PFSK-1 (cell line): Measurements from ENCODE around the gene CYP26B1.

Experiments used
- FOXP2 ChIP-seq: optimal IDR thresholded peaks from 2 replicates; pipeline ENCODE3; 2011; ENCODE audit warnings: borderline replicate concordance, control low read depth, inconsistent platforms; ENCODE audit not compliant: insufficient read depth; ENCODE audit errors: extremely low read length, extremely low read depth
- POLR2AphosphoS5 ChIP-seq: IDR thresholded peaks from 2 replicates; pipeline ENCODE4 v1.6.1; 2012; ENCODE audit warnings: low read depth, mild to moderate bottlenecking, control low read depth, low read length, moderate library complexity
- REST ChIP-seq, 2 experiments: IDR thresholded peaks; 2 replicates each; pipeline versions ENCODE4 v1.6.1 to v1.8.0; 2011 to 2012; ENCODE audit warnings: low read depth in 2 of 2, low read length in 2 of 2, control low read depth in 1 of 2, inconsistent platforms in 1 of 2, mild to moderate bottlenecking in 1 of 2, moderate library complexity in 1 of 2; ENCODE audit not compliant: insufficient read depth in 1 of 2
- SIN3A ChIP-seq: IDR thresholded peaks from 2 replicates; pipeline ENCODE4 v1.6.1; 2012; ENCODE audit warnings: mild to moderate bottlenecking, low read length, moderate library complexity, borderline replicate concordance; ENCODE audit not compliant: insufficient read depth
- TAF1 ChIP-seq: IDR thresholded peaks from 2 replicates; pipeline ENCODE4 v1.6.1; 2012; ENCODE audit warnings: low read length, control low read depth, borderline replicate concordance; ENCODE audit not compliant: insufficient read depth

CYP26B1 gene

GRCh38 chr2:72095364-72095763, 52.3 kb downstream of the CYP26B1 start:
- TF ChIP-seq POLR2AphosphoS5 (no peak), REST (IDR thresholded peaks at IDR 0.05; ENCODE audit: insufficient read depth in 1 of 2, low read depth in 2 of 2, low read length in 2 of 2) (no peak), FOXP2 (no peak), SIN3A (no peak), TAF1 (no peak)

- TF ChIP-seq SIN3A = no peak
- no peak for TF ChIP-seq TAF1
- TF ChIP-seq FOXP2 = no peak
- no peak for TF ChIP-seq REST (IDR thresholded peaks at IDR 0.05; ENCODE audit: insufficient read depth in 1 of 2, low read depth in 2 of 2, low read length in 2 of 2)
- no peak for TF ChIP-seq POLR2AphosphoS5
These were observed 53.0 kb downstream of the CYP26B1 start for GRCh38 chr2:72094701-72095100.

GRCh38 chr2:72092111-72092510, 55.6 kb downstream of the CYP26B1 start:
- TF ChIP-seq POLR2AphosphoS5 = no peak
- no peak for TF ChIP-seq REST (IDR thresholded peaks at IDR 0.05; ENCODE audit: insufficient read depth in 1 of 2, low read depth in 2 of 2, low read length in 2 of 2)
- TF ChIP-seq SIN3A = no peak
- TF ChIP-seq TAF1 = no peak
- no peak for TF ChIP-seq FOXP2

- TF ChIP-seq SIN3A (no peak), FOXP2 (no peak), REST (IDR thresholded peaks at IDR 0.05; ENCODE audit: insufficient read depth in 1 of 2, low read depth in 2 of 2, low read length in 2 of 2) (no peak), POLR2AphosphoS5 (no peak), TAF1 (no peak)
These were observed 56.7 kb downstream of the CYP26B1 start for GRCh38 chr2:72090781-72091482.

- TF ChIP-seq TAF1 = no peak
- TF ChIP-seq SIN3A = no peak
- TF ChIP-seq FOXP2 = no peak
- TF ChIP-seq POLR2AphosphoS5 = no peak
- no peak for TF ChIP-seq REST (IDR thresholded peaks at IDR 0.05; ENCODE audit: insufficient read depth in 1 of 2, low read depth in 2 of 2, low read length in 2 of 2)
These were observed 57.4 kb downstream of the CYP26B1 start for GRCh38 chr2:72090271-72090720.
